Endometrial microvascular endothelial cells (primary cell): ENCODE measurements around the gene KCNJ5. TPM values are rescaled to one million over a fixed set of nuclear protein-coding genes. Genes with fewer than 3 reads are reported as not detected.

Experiments
- in situ Hi-C: cut with HindIII; loops from 2 replicates; pipeline ENCODE4 v1.10.0; 2017; ENCODE audit warnings: low sequenced_read_pairs, low pct_unique_long_range_greater_than_20kb; ENCODE audit errors: inconsistent ontology term
- total RNA-seq: library from RNA; depleted of rRNA; stranded (reverse); fragments of >200 nt; gene quantifications from one replicate; pipeline ENCODE4 v1.2.3, GENCODE V29; 2015; ENCODE audit errors: inconsistent ontology term

Gene KCNJ5
- total RNA-seq, 1 donor from 2014 or later = not detected

- in situ Hi-C loops = loop anchor here (25.0 kb wide), 1 partner anchor 147 kb away; no protein-coding TSS in a partner anchor
These were observed 977 bp upstream of the KCNJ5 start for GRCh38 chr11:128890216-128890542.

- in situ Hi-C loops = loop anchor here (25.0 kb wide), 1 partner anchor 145 kb away; no protein-coding TSS in a partner anchor
These were observed 800 bp downstream of the KCNJ5 start for GRCh38 chr11:128891913-128892398.

DNA sequence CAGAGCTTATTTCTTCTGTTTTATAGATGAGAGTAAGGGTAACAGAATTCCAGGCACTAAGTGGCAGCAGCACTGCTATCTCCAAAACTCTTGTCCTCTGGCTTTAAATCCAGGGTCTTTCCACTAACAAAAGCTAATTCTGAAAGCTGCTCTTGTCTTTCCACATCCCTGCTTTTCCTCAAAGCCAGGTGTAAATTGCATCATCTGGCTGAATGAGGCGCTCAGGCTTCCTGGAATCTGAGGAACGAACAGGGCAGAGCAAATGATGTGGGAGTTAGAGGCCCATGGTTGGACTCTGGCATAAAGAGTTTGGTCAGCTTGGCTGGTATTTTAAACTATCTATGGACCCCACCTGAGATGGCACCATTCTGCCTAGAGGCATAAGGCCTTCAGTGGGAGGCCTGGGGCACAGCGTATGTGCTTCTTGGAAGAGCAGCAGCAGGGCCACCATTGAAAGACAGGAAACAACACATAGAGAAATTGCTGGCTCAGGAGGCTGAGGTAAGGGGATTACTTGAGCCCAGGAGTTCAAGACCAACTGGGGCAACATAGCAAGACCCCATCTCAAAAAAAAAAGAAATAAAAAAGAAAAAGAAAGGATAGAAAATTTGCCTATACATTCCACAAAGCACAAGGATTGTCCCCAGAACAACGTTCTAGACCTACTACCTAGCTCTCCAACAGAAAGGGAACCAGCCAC lies 1.9 kb downstream of the KCNJ5 start:
- in situ Hi-C loops = loop anchor here (25.0 kb wide), 1 partner anchor 144 kb away; no protein-coding TSS in a partner anchor

- in situ Hi-C loops = loop anchor here (25.0 kb wide), 1 partner anchor 144 kb away; no protein-coding TSS in a partner anchor
These were observed 2.6 kb downstream of the KCNJ5 start for GRCh38 chr11:128893578-128894285.

GRCh38 chr11:128894286-128894681 lies 3.1 kb downstream of the KCNJ5 start:
- in situ Hi-C loops = loop anchor here (25.0 kb wide), 1 partner anchor 143 kb away; no protein-coding TSS in a partner anchor

DNA sequence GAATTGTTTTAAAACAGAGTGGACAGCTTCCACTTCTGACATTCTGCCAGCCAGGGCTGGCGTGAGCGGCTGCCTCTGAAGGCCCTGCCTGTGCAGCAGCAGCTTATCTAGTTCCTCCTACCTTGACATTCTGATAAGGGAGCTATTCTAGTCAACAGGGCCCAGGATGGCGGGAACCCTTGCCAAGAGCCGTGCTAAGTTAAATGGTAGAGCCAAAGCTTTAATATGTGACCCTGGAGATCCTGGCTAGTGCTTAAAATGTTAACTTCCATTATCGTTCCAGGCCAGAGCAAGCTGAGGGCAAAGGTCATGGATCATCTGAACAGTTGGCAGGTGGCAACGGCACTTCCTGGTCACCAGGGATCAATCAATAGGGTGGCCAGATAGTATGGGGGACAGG lies 3.5 kb downstream of the KCNJ5 start:
- in situ Hi-C loops = loop anchor here (25.0 kb wide), 1 partner anchor 143 kb away; no protein-coding TSS in a partner anchor

- in situ Hi-C loops = loop anchor here (25.0 kb wide), 1 partner anchor 142 kb away; no protein-coding TSS in a partner anchor
These were observed 4.4 kb downstream of the KCNJ5 start for GRCh38 chr11:128895526-128895925.

DNA sequence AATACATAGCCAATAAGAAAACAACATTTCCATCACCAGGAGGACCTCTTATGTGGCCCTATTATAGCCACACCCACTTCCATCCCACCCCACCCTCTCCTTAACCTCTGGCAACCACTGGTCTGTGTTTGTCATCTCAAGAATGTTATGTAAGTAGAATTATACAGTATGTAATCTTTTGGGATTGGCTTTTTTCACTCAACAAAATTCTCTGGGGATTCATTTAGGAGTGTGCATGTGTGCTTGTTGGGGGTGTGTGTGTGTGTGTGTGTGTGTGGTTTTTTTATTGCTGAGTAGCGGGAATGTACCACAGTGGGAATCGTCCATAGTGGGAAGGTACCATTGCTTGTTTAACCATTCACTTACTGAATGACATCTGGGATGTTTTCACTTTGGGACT lies 5.2 kb downstream of the KCNJ5 start:
- in situ Hi-C loops = loop anchor here (25.0 kb wide), 1 partner anchor 141 kb away; no protein-coding TSS in a partner anchor

DNA sequence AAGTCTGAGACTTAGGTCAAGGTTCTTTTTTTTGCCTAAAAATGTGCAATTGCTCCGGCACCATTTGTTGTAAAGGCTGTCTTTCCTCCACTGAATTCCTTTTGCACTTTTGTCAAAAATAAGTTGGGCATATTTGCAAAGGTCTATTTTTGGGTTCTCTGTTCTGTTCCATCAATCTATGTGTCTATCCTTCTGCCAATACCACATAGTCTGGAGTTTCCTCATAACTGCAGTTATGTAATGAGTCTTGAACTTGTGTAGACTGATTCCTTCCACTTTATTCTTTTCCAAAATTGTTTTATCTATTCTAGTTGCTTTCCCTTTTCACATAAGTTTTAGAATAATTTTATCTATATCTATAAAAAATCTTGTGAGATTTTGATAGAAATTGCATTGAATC lies 6.7 kb downstream of the KCNJ5 start:
- in situ Hi-C loops = loop anchor here (25.0 kb wide), 1 partner anchor 139 kb away; no protein-coding TSS in a partner anchor

- in situ Hi-C loops = loop anchor here (25.0 kb wide), 1 partner anchor 139 kb away; no protein-coding TSS in a partner anchor
These were observed 7.6 kb downstream of the KCNJ5 start for GRCh38 chr11:128898580-128899344.

- in situ Hi-C loops = no loop called here
These were observed 9.3 kb downstream of the KCNJ5 start for GRCh38 chr11:128900468-128900867.

DNA sequence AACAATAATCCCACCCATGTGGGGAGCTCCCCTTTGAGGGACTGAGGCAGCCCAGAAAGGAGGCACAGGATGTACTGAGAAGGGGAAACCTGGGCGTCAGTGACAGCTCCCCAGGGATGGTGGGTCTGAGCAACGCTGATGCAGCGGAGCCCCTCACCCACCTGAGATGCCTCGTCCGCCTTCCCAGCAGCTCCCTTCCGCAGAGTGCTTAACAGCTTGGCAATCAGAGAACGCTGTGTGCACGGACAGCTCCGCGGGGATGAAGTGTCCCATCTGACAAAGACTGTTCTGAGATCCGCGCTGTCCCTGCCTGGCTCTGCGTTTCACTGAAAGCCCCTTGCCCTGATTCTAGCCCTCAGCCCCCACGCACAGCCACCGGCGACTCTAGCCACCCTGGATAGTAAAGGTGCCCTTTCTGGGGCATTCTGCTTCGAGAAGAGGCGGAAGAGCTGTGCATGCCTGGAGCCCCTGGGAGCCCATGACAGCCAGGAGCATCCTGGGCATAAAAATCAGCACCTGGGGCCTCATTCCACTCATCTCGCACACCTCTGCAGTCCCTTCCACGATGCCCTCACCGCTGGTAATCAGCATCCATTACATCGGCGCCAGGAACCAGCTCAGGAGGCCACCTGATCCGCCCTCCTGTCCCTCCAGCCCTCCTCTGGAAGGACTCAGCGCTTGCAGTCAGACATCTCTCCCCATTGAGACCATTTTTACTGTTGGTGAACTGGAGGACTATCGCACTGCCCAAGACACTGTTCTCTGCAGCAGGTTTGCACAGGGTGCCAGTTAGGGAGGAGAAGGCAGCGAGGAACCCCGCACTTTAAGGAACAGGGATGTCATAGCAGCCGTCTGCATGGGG lies 10.7 kb downstream of the KCNJ5 start:
- in situ Hi-C loops = no loop called here

- in situ Hi-C loops = no loop called here
These were observed 11.4 kb downstream of the KCNJ5 start for GRCh38 chr11:128902515-128903066.

DNA sequence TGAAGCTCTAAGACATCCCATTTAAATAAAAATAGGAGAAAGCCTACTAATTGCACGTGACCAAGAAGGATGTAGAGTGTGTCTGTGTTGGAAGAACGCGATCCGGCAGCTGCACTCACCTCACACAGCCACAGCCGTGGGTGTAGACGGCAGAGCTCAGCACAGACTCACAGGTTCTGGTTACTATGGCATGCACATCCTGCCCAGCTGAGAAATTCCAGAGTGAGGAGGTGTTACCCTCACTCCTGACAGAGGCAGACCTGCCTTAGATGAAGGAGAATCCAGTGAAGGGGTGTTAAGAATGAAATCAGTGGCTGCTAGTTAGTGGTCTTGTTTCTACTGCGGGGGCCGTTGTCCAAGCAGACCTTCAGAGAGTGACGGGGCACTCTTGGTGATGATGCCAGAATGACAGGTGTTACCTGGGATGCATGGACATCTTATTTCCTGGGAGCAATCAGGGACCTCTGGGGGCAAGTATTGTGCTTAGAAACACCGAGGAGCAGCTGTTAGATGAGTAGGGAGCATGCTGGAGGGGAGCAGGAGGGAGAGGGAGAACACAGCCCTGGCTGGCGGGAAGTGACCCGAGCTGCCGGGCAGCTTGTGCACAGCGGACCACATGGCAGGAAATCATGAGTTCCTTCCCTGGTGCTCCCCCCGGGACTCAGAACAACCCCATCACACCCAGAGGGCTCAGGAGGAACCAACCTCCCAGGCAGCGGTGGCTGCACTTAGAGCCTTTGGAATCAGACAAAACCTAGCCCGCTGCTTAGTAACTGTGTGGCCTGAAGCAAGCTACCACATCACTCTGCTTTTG lies 12.3 kb downstream of the KCNJ5 start:
- in situ Hi-C loops = no loop called here

DNA sequence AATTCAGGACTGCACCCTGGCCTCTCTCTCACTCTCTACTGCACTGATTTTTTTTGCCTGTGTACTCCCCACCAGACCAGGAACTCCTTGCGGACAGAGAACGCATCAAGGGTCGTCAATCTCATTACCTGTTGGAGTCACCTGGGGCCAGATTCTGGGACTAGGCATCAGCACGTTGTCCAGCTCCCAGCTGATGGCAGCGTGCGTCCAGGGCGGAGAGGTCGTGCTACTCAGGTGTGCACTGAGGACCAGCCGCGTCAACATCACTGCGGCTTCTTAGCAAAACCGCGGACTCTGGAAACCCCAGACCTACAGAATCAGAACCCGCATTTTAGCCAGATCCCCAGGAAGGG lies 13.1 kb downstream of the KCNJ5 start:
- in situ Hi-C loops = no loop called here

- in situ Hi-C loops = no loop called here
These were observed 13.6 kb downstream of the KCNJ5 start for GRCh38 chr11:128904656-128905344.
